Right renal cortex interstitium (tissue), 3 donors: ENCODE measurements around the gene PEG3. TPM values are rescaled to one million over a fixed set of nuclear protein-coding genes. Genes with fewer than 3 reads are reported as not detected.

Experiments used
- DNase-seq, 3 donors: peaks; one replicate each; pipeline ENCODE4 v3.0.0-alpha.2; 2013; ENCODE audit warnings: low read depth in 3 of 3, low spot score in 2 of 3
- polyA plus RNA-seq, 3 donors: library from polyadenylated mRNA; unstranded; fragments of 120-200 nt; gene quantifications; one replicate each; pipeline ENCODE4 v1.2.1, GENCODE V29; 2013; ENCODE audit not compliant: insufficient read length in 3 of 3

The PEG3 gene
- polyA plus RNA-seq, 3 donors: 47.6 to 90.9 (median 73.2) TPM

GRCh38 chr19:56839652-56840450 is 675 bp downstream of the PEG3 start:
- DNase-seq: peak; percentile 80 to 89 (median 88)

- DNase-seq: peak; percentile 89 to 92 (median 89)
These were observed 1.4 kb downstream of the PEG3 start for GRCh38 chr19:56838909-56839651.

- DNase-seq: peak in 2 of 3 donors; percentile 43 to 53
These were observed 2.3 kb downstream of the PEG3 start for GRCh38 chr19:56838024-56838908.

- DNase-seq: peak; percentile 52 to 69 (median 62)
These were observed 3.0 kb downstream of the PEG3 start for GRCh38 chr19:56837492-56838023.

GRCh38 chr19:56837004-56837403 is 3.5 kb downstream of the PEG3 start:
- DNase-seq: no peak

GRCh38 chr19:56836059-56836458 is 4.5 kb downstream of the PEG3 start:
- DNase-seq: no peak

- DNase-seq: no peak
These were observed 5.1 kb downstream of the PEG3 start for GRCh38 chr19:56835401-56835800.

GRCh38 chr19:56834564-56835375 is 5.8 kb downstream of the PEG3 start:
- no peak for DNase-seq

- DNase-seq: no peak
These were observed 8.1 kb downstream of the PEG3 start for GRCh38 chr19:56832352-56832928.

- DNase-seq: no peak
These were observed 9.3 kb downstream of the PEG3 start for GRCh38 chr19:56831255-56831654.

GRCh38 chr19:56829596-56829995 is 10.9 kb downstream of the PEG3 start:
- no peak for DNase-seq

GRCh38 chr19:56827708-56828107 is 12.8 kb downstream of the PEG3 start:
- no peak for DNase-seq

GRCh38 chr19:56823956-56824355 is 16.6 kb downstream of the PEG3 start:
- no peak for DNase-seq

GRCh38 chr19:56823417-56823816 is 17.1 kb downstream of the PEG3 start:
- DNase-seq: no peak

GRCh38 chr19:56822755-56823154 is 17.8 kb downstream of the PEG3 start:
- DNase-seq: no peak

- no peak for DNase-seq
These were observed 18.9 kb downstream of the PEG3 start for GRCh38 chr19:56821675-56822074.

GRCh38 chr19:56821209-56821608 is 19.3 kb downstream of the PEG3 start:
- no peak for DNase-seq

GRCh38 chr19:56819166-56819565 is 21.4 kb downstream of the PEG3 start:
- DNase-seq: no peak

- no peak for DNase-seq
These were observed 25.9 kb downstream of the PEG3 start for GRCh38 chr19:56814656-56815055.

- no peak for DNase-seq
These were observed 27.0 kb downstream of the PEG3 start for GRCh38 chr19:56813531-56813930.
